Inflammatory macrophage (primary cell): Measurements from ENCODE around the gene POU5F2.

Source experiments
- DNase-seq, 2 donors: peaks; one replicate each; pipeline ENCODE4 v3.0.0-alpha.2; 2020 to 2022
- total RNA-seq, 18 experiments: gene quantifications; one replicate each; lab custom pipeline; 2026; ENCODE audit warnings: mixed read lengths in 6 of 18, inconsistent platforms in 2 of 18; lab: John Stamatoyannopoulos, UW

The POU5F2 gene
- 0.36 to 4.6 (median 2.1) reads per million in 18 experiments for total RNA-seq

- no peak for DNase-seq
These were observed at the start of gene POU5F2 for GRCh38 chr5:93741136-93741811. POU5F2 (minus strand) TSS chr5:93741600; CDS start chr5:93741563, 37 bp downstream.

- peak; percentile 44 to 46 for DNase-seq
These were observed 49.0 kb upstream of the POU5F2 start for GRCh38 chr5:93790401-93790800.

GRCh38 chr5:93789173-93790067 lies 48.0 kb upstream of the POU5F2 start:
- no peak for DNase-seq

- DNase-seq = no peak
These were observed 46.2 kb upstream of the POU5F2 start for GRCh38 chr5:93787598-93787997.

GRCh38 chr5:93785475-93785874 lies 44.1 kb upstream of the POU5F2 start:
- no peak for DNase-seq

- no peak for DNase-seq
These were observed 41.6 kb upstream of the POU5F2 start for GRCh38 chr5:93782978-93783377.

GRCh38 chr5:93777620-93778019 lies 36.2 kb upstream of the POU5F2 start:
- no peak for DNase-seq

- no peak for DNase-seq
These were observed 15.0 kb upstream of the POU5F2 start for GRCh38 chr5:93756372-93756771.

- no peak for DNase-seq
These were observed 14.3 kb upstream of the POU5F2 start for GRCh38 chr5:93755716-93756115.

GRCh38 chr5:93748875-93749397 lies 7.5 kb upstream of the POU5F2 start:
- no peak for DNase-seq

- DNase-seq = no peak
These were observed 5.1 kb upstream of the POU5F2 start for GRCh38 chr5:93746406-93747056.

GRCh38 chr5:93736284-93736683 lies 5.1 kb downstream of the POU5F2 start:
- no peak for DNase-seq

- no peak for DNase-seq
These were observed 6.0 kb downstream of the POU5F2 start for GRCh38 chr5:93735378-93735777.

GRCh38 chr5:93731987-93732386 lies 9.4 kb downstream of the POU5F2 start:
- DNase-seq = no peak

GRCh38 chr5:93726595-93726994 lies 14.8 kb downstream of the POU5F2 start:
- no peak for DNase-seq

GRCh38 chr5:93724791-93725190 lies 16.6 kb downstream of the POU5F2 start:
- DNase-seq = no peak

GRCh38 chr5:93723681-93724080 lies 17.7 kb downstream of the POU5F2 start:
- no peak for DNase-seq

- no peak for DNase-seq
These were observed 18.4 kb downstream of the POU5F2 start for GRCh38 chr5:93723005-93723404.

- no peak for DNase-seq
These were observed 18.8 kb downstream of the POU5F2 start for GRCh38 chr5:93722588-93722987.

GRCh38 chr5:93721511-93721910 lies 19.9 kb downstream of the POU5F2 start:
- DNase-seq = no peak

GRCh38 chr5:93721071-93721470 lies 20.3 kb downstream of the POU5F2 start:
- no peak for DNase-seq

GRCh38 chr5:93717162-93717561 lies 24.2 kb downstream of the POU5F2 start:
- peak; percentile 44 to 53 for DNase-seq

GRCh38 chr5:93716453-93716852 lies 24.9 kb downstream of the POU5F2 start:
- DNase-seq = no peak
